Mesendoderm (in vitro differentiated cells): Measurements from ENCODE around the gene C16orf78.

Experiments
- DNase-seq: peaks from one replicate; pipeline ENCODE4 v3.0.0; 2013
- H2AK5ac ChIP-seq: 2 replicates; pipeline ENCODE4 v1.6.1; 2013; ENCODE audit warnings: low read length, inconsistent platforms
- H2BK120ac ChIP-seq: 2 replicates; pipeline ENCODE4 v1.6.1; 2013; ENCODE audit warnings: low read depth, mild to moderate bottlenecking, low read length, moderate library complexity, mixed read lengths
- H2BK15ac ChIP-seq: replicated peaks from 2 replicates; pipeline ENCODE4 v1.6.1; 2013; ENCODE audit warnings: low read depth, mild to moderate bottlenecking, moderate library complexity
- H2BK5ac ChIP-seq: 2 replicates; pipeline ENCODE4 v1.6.1; 2013; ENCODE audit warnings: low read length, inconsistent platforms
- H3K18ac ChIP-seq: 2 replicates; pipeline ENCODE4 v1.6.1; 2013; ENCODE audit warnings: mild to moderate bottlenecking, low read length, mixed read lengths
- H3K23ac ChIP-seq: one replicate; pipeline ENCODE4 v1.6.1; 2013; ENCODE audit warnings: low read length
- H3K27ac ChIP-seq: 2 replicates; pipeline ENCODE4 v1.5.1; 2013; ENCODE audit warnings: low read depth, mild to moderate bottlenecking, inconsistent platforms, low read length, moderate library complexity
- H3K27me3 ChIP-seq: 2 replicates; pipeline ENCODE4 v1.6.1; 2013; ENCODE audit warnings: low read length, control low read depth, mild to moderate bottlenecking, inconsistent platforms; ENCODE audit not compliant: insufficient read depth, poor library complexity
- H3K36me3 ChIP-seq: 2 replicates; pipeline ENCODE4 v1.6.1; 2013; ENCODE audit warnings: low read length, inconsistent platforms; ENCODE audit not compliant: control insufficient read depth, insufficient read depth
- H3K4ac ChIP-seq: one replicate; pipeline ENCODE4 v1.6.1; 2013; ENCODE audit warnings: low read depth, mild to moderate bottlenecking, low read length, moderate library complexity
- H3K4me1 ChIP-seq: 2 replicates; pipeline ENCODE4 v1.6.1; 2013; ENCODE audit warnings: low read depth, low read length, inconsistent platforms; ENCODE audit not compliant: control insufficient read depth
- H3K4me2 ChIP-seq: 2 replicates; pipeline ENCODE4 v1.6.1; 2013; ENCODE audit warnings: low read length
- H3K4me3 ChIP-seq: 2 replicates; pipeline ENCODE4 v1.5.1; 2013; ENCODE audit warnings: mild to moderate bottlenecking, low read length
- H3K56ac ChIP-seq: one replicate; pipeline ENCODE4 v1.6.1; 2013; ENCODE audit warnings: low read length
- H3K79me1 ChIP-seq: 2 replicates; pipeline ENCODE4 v1.6.1; 2013; ENCODE audit warnings: low read length, inconsistent platforms
- H3K79me2 ChIP-seq: 2 replicates; pipeline ENCODE4 v1.6.1; 2013; ENCODE audit warnings: mild to moderate bottlenecking, low read length; ENCODE audit not compliant: control insufficient read depth, insufficient read depth
- H3K9ac ChIP-seq: 2 replicates; pipeline ENCODE4 v1.6.1; 2013; ENCODE audit warnings: low read length, inconsistent platforms
- H4K5ac ChIP-seq: one replicate; pipeline ENCODE4 v1.6.1; 2013; ENCODE audit warnings: low read length
- H4K8ac ChIP-seq: one replicate; pipeline ENCODE4 v1.6.1; 2013; ENCODE audit warnings: low read depth, mild to moderate bottlenecking, control low read depth, low read length, moderate library complexity
- WGBS: extraction: QIAGEN DNeasy Blood & Tissue Kit; methylation state at CpG from one replicate; pipeline ENCODE4 v1.1.7; 2013; ENCODE audit warnings: low lambda C conversion rate, missing lambda C conversion rate; ENCODE audit not compliant: insufficient coverage; ENCODE audit errors: extremely low coverage; 5-methylcytosine and 5-hydroxymethylcytosine counted together

C16orf78 gene

GRCh38 chr16:49344401-49344800, 29.2 kb upstream of the C16orf78 start:
- Histone ChIP-seq H3K4me3 (no peak overlapping the region), H4K8ac (no peak overlapping the region), H2BK15ac (no peak overlapping the region), H3K4ac (no peak overlapping the region), H4K5ac (no peak overlapping the region), H3K23ac (no peak overlapping the region), H2BK5ac (no peak overlapping the region), H3K18ac (no peak overlapping the region), H3K56ac (no peak overlapping the region), H3K79me2 (no peaks in the 10 kb centered on the region), H3K36me3 (no peaks in the 10 kb centered on the region), H3K4me2 (no peak overlapping the region), H3K9ac (no peak overlapping the region), H2BK120ac (no peak overlapping the region), H2AK5ac (no peak overlapping the region), H3K27ac (no peak overlapping the region), H3K4me1 (no peaks in the 10 kb centered on the region), H3K27me3 (no peaks in the 10 kb centered on the region), H3K79me1 (no peaks in the 10 kb centered on the region)
- no CpG with 5 or more reads among the region's 5 CpGs for WGBS
- no peak for DNase-seq

GRCh38 chr16:49345829-49346228, 27.8 kb upstream of the C16orf78 start:
- Histone ChIP-seq H3K27me3 (no peaks in the 10 kb centered on the region), H3K9ac (no peak overlapping the region)
- no CpG with 5 or more reads among the region's 4 CpGs for WGBS

GRCh38 chr16:49346459-49346858, 27.1 kb upstream of the C16orf78 start:
- H4K8ac ChIP-seq = no peak overlapping the region
- no peak overlapping the region for H3K4me2 ChIP-seq
- no CpG with 5 or more reads among the region's 2 CpGs for WGBS
- H2AK5ac ChIP-seq = no peak overlapping the region
- no peak overlapping the region for H3K27ac ChIP-seq
- H3K79me1 ChIP-seq = no peaks in the 10 kb centered on the region
- DNase-seq = no peak
- no peak overlapping the region for H2BK5ac ChIP-seq
- no peak overlapping the region for H3K56ac ChIP-seq
- H3K23ac ChIP-seq = no peak overlapping the region
- no peak overlapping the region for H3K4me3 ChIP-seq
- no peaks in the 10 kb centered on the region for H3K27me3 ChIP-seq
- no peaks in the 10 kb centered on the region for H3K79me2 ChIP-seq
- no peak overlapping the region for H2BK15ac ChIP-seq
- H3K4ac ChIP-seq = no peak overlapping the region
- no peaks in the 10 kb centered on the region for H3K4me1 ChIP-seq
- no peaks in the 10 kb centered on the region for H3K36me3 ChIP-seq
- no peak overlapping the region for H2BK120ac ChIP-seq
- no peak overlapping the region for H4K5ac ChIP-seq
- no peak overlapping the region for H3K9ac ChIP-seq
- H3K18ac ChIP-seq = no peak overlapping the region

More at GRCh38 chr16:49345829-49346228, 27.8 kb upstream of the C16orf78 start:
- Histone ChIP-seq H3K4me3 (no peak overlapping the region), H2BK15ac (no peak overlapping the region), H4K5ac (no peak overlapping the region), H3K4me1 (no peaks in the 10 kb centered on the region), H3K36me3 (no peaks in the 10 kb centered on the region), H3K18ac (no peak overlapping the region), H3K4me2 (no peak overlapping the region), H2AK5ac (no peak overlapping the region), H3K27ac (no peak overlapping the region), H4K8ac (no peak overlapping the region), H3K79me2 (no peaks in the 10 kb centered on the region), H2BK120ac (no peak overlapping the region), H3K79me1 (no peaks in the 10 kb centered on the region), H3K4ac (no peak overlapping the region), H3K23ac (no peak overlapping the region), H3K56ac (no peak overlapping the region), H2BK5ac (no peak overlapping the region)
- DNase-seq = peak; percentile 49

GRCh38 chr16:49347476-49347875, 26.1 kb upstream of the C16orf78 start:
- Histone ChIP-seq H3K18ac (no peak overlapping the region), H3K36me3 (no peaks in the 10 kb centered on the region), H3K9ac (no peak overlapping the region), H4K8ac (no peak overlapping the region), H3K79me2 (no peaks in the 10 kb centered on the region), H3K4me3 (no peak overlapping the region), H4K5ac (no peak overlapping the region), H2BK15ac (no peak overlapping the region), H3K27ac (no peak overlapping the region), H3K4me2 (no peak overlapping the region), H3K23ac (no peak overlapping the region), H2AK5ac (no peak overlapping the region), H3K27me3 (no peaks in the 10 kb centered on the region), H3K4me1 (no peaks in the 10 kb centered on the region), H2BK120ac (no peak overlapping the region), H3K79me1 (no peaks in the 10 kb centered on the region), H2BK5ac (no peak overlapping the region), H3K4ac (no peak overlapping the region), H3K56ac (no peak overlapping the region)
- no peak for DNase-seq
- no CpG with 5 or more reads among the region's 2 CpGs for WGBS

GRCh38 chr16:49348408-49349176, 25.0 kb upstream of the C16orf78 start:
- H2BK120ac ChIP-seq = no peak overlapping the region
- no peaks in the 10 kb centered on the region for H3K4me1 ChIP-seq
- no peak overlapping the region for H3K4me3 ChIP-seq
- H2BK15ac ChIP-seq = no peak overlapping the region
- no peak overlapping the region for H3K4ac ChIP-seq
- WGBS = no CpG with 5 or more reads among the region's 14 CpGs
- H2AK5ac ChIP-seq = no peak overlapping the region
- no peaks in the 10 kb centered on the region for H3K36me3 ChIP-seq
- H3K9ac ChIP-seq = no peak overlapping the region
- H4K8ac ChIP-seq = no peak overlapping the region
- no peak overlapping the region for H3K18ac ChIP-seq
- no peaks in the 10 kb centered on the region for H3K79me2 ChIP-seq
- DNase-seq = peak; percentile 48
- no peak overlapping the region for H2BK5ac ChIP-seq
- H3K4me2 ChIP-seq = no peak overlapping the region
- no peak overlapping the region for H4K5ac ChIP-seq
- H3K23ac ChIP-seq = no peak overlapping the region
- H3K56ac ChIP-seq = no peak overlapping the region
- H3K27ac ChIP-seq = no peak overlapping the region
- no peaks in the 10 kb centered on the region for H3K27me3 ChIP-seq
- no peaks in the 10 kb centered on the region for H3K79me1 ChIP-seq
